K562 (cell line): Measurements from ENCODE around the gene UGT1A5. TPM values are rescaled to one million over a fixed set of nuclear protein-coding genes. Genes with fewer than 3 reads are reported as not detected.

ENCODE experiments used
- ATAC-seq: fragments of 200-7000 bp; cut with Tn5 transposase; 3 replicates; pipeline ENCODE4 v1.9.1; 2020; ENCODE audit warnings: moderate library complexity
- BruUV-seq: library from RNA; stranded (reverse); fragments of 400-500 nt; replicated peaks from 2 replicates; lab custom pipeline; 2021; lab: Mats Ljungman, UMichigan
- CTCF ChIA-PET: fragments of 300-600 bp; formaldehyde crosslinking; extraction: SDS; loops from one replicate; lab custom pipeline; 2021; ENCODE audit warnings: low intra/inter-chr PET ratio; lab: Yijun Ruan, JAX
- POLR2A ChIA-PET: fragments of 300-600, 350-650 bp; sonication (Branson Sonifier 250); formaldehyde crosslinking; extraction: SDS; loops from one replicate; lab custom pipeline; 2021; ENCODE audit warnings: antibody characterized with exemption, inconsistent platforms; lab: Yijun Ruan, JAX
- DNase-seq, 4 experiments: peaks; one replicate each; pipeline versions ENCODE4 v3.0.0 to v3.0.0-alpha.2; 2011 to 2018; ENCODE audit warnings: low spot score in 3 of 4, mixed read lengths in 3 of 4; ENCODE audit errors: extremely low read depth in 1 of 4
- FAIRE-seq: peaks from 2 replicates; lab custom pipeline; 2011; peaks lifted over from hg19 to GRCh38; lab: Jason Lieb, UNC
- H2AFZ ChIP-seq: 2 replicates; pipeline ENCODE4 v1.6.0; 2011; ENCODE audit warnings: low read depth, low read length, control low read depth, inconsistent platforms
- H3K27ac ChIP-seq: fragments of 200-600 bp; 3 replicates; pipeline ENCODE4 v1.8.0; 2011; ENCODE audit warnings: low read depth, mild to moderate bottlenecking, control low read depth, inconsistent platforms, low read length, moderate library complexity, mixed read lengths; ENCODE audit errors: extremely low read depth
- H3K27me3 ChIP-seq, 2 experiments: fragments of 300-600 bp in 1 of 2; 2 replicates in 1 of 2; 3 replicates in 1 of 2; pipeline versions ENCODE4 v1.6.0 to v1.8.0; 2011; ENCODE audit warnings: inconsistent platforms in 2 of 2, low read length in 2 of 2, mild to moderate bottlenecking in 1 of 2, mixed read lengths in 1 of 2, moderate library complexity in 1 of 2; ENCODE audit not compliant: control insufficient read depth in 2 of 2, insufficient read depth in 2 of 2
- H3K36me3 ChIP-seq: fragments of 300-600 bp; 3 replicates; pipeline ENCODE4 v1.8.0; 2011; ENCODE audit warnings: mild to moderate bottlenecking, low read length, inconsistent platforms; ENCODE audit not compliant: control insufficient read depth, insufficient read depth
- H3K4me1 ChIP-seq, 2 experiments: fragments of 200-600 bp in 1 of 2; replicated peaks in 1 of 2; 2 replicates in 1 of 2; 3 replicates in 1 of 2; pipeline versions ENCODE4 v1.5.1 to v1.8.0; 2011; ENCODE audit warnings: inconsistent platforms in 2 of 2, low read length in 2 of 2, mild to moderate bottlenecking in 1 of 2, mixed read lengths in 1 of 2, moderate library complexity in 1 of 2; ENCODE audit not compliant: control insufficient read depth in 2 of 2, insufficient read depth in 2 of 2
- H3K4me2 ChIP-seq: 2 replicates; pipeline ENCODE4 v1.6.1; 2011; ENCODE audit warnings: low read length, control low read depth, inconsistent platforms, mixed read lengths; ENCODE audit not compliant: insufficient read depth
- H3K4me3 ChIP-seq: fragments of 200-600 bp; sonication (generic), shearing (Covaris generic); 2 replicates; pipeline ENCODE4 v1.5.1; 2016; ENCODE audit warnings: control low read depth, inconsistent platforms
- H3K79me2 ChIP-seq: fragments of 200-600 bp; 3 replicates; pipeline ENCODE4 v1.8.0; 2011; ENCODE audit warnings: low read length, inconsistent platforms; ENCODE audit not compliant: control insufficient read depth, insufficient read depth
- H3K9ac ChIP-seq, 2 experiments: 2 replicates each; pipeline versions ENCODE4 v1.6.0 to v1.6.1; 2011; ENCODE audit warnings: low read depth in 2 of 2, low read length in 2 of 2, control low read depth in 1 of 2, inconsistent platforms in 1 of 2, mild to moderate bottlenecking in 1 of 2, mixed read lengths in 1 of 2; ENCODE audit not compliant: insufficient read depth in 1 of 2
- H3K9me1 ChIP-seq: one replicate; pipeline ENCODE4 v1.6.0; 2011; ENCODE audit warnings: inconsistent platforms, mild to moderate bottlenecking, low read length, moderate library complexity; ENCODE audit not compliant: control insufficient read depth, insufficient read depth
- H3K9me3 ChIP-seq: replicated peaks from 2 replicates; pipeline ENCODE4 v1.5.1; 2011; ENCODE audit warnings: low read depth, low read length, inconsistent platforms; ENCODE audit not compliant: control insufficient read depth, insufficient read depth
- H4K20me1 ChIP-seq: replicated peaks from 2 replicates; pipeline ENCODE4 v1.6.1; 2011; ENCODE audit warnings: low read length, inconsistent platforms, mixed read lengths; ENCODE audit not compliant: control insufficient read depth, insufficient read depth
- BMI1 ChIP-seq: fragments of 150-350 bp; IDR thresholded peaks from 2 replicates; pipeline ENCODE4 v1.6.1; 2014; ENCODE audit warnings: low read length
- ETS2 ChIP-seq: IDR thresholded peaks from 2 replicates; pipeline ENCODE4 v1.6.1; 2016; ENCODE audit warnings: borderline replicate concordance, missing genetic modification characterization, mild to moderate bottlenecking, moderate library complexity, missing compliant biosample characterization; ENCODE audit not compliant: poor library complexity, severe bottlenecking
- KLF13 ChIP-seq: fragments of 450-650 bp; IDR thresholded peaks from 2 replicates; pipeline ENCODE4 v1.6.1; 2016; ENCODE audit warnings: missing genetic modification characterization, low read depth, mild to moderate bottlenecking, missing compliant biosample characterization, moderate library complexity, borderline replicate concordance
- MAFK ChIP-seq: IDR thresholded peaks from 2 replicates; pipeline ENCODE4 v1.6.1; 2011; ENCODE audit warnings: low read length, improper control_type of control experiment
- SMAD2 ChIP-seq: fragments of 150-350 bp; IDR thresholded peaks from 2 replicates; pipeline ENCODE4 v1.6.1; 2014; ENCODE audit warnings: low read depth, mild to moderate bottlenecking, low read length
- SRSF7 ChIP-seq: fragments of 200-400 bp; formaldehyde crosslinking; optimal IDR thresholded peaks from 2 replicates; pipeline ENCODE3; 2017; ENCODE audit warnings: mild to moderate bottlenecking, low read depth, low read length
- ZFP36 ChIP-seq: fragments of 150-350 bp; IDR thresholded peaks from 2 replicates; pipeline ENCODE4 v1.6.1; 2018; ENCODE audit warnings: low read length, low read depth; ENCODE audit not compliant: partially characterized antibody
- ZNF764 ChIP-seq: fragments of 250-450 bp; sonication (Bioruptor Pico); IDR thresholded peaks from 2 replicates; pipeline ENCODE4 v1.4.0; 2020; ENCODE audit warnings: low read depth, mild to moderate bottlenecking, moderate library complexity
- WGBS: fragments of 100-300 bp; shearing (Covaris generic); methylation state at CpG from one replicate; pipeline ENCODE4 v1.1.6; 2016; ENCODE audit warnings: low coverage, mixed read lengths; ENCODE audit not compliant: insufficient coverage; ENCODE audit errors: missing lambda C conversion rate; 5-methylcytosine and 5-hydroxymethylcytosine counted together
- in situ Hi-C: fragments of 300-500 bp; cut with MboI; formaldehyde crosslinking; loops from 4 replicates; pipeline ENCODE4 v1.15.0; 2018; ENCODE audit warnings: inconsistent platforms, mixed read lengths
- intact Hi-C: fragments of 100-400 bp; cut with micrococcal nuclease; formaldehyde crosslinking; loops from 2 replicates; pipeline ENCODE4 v1.14.2; 2022
- polyA plus RNA-seq, 8 experiments: library from polyadenylated mRNA; depleted of rRNA in 4 of 8; stranded (reverse) in 5 of 8; unstranded in 3 of 8; fragments of >200 nt; fragmentation: Nextera tagmentation in 2 of 8; fragmentation: Illumina TruSeq in 1 of 8; extraction: Ambion mirVana in 2 of 8; extraction: Trizol in 1 of 8; gene quantifications; 2 replicates each; pipeline versions ENCODE4 v1.2.1 to v1.2.3, GENCODE V29; 2011 to 2014; ENCODE audit warnings: inconsistent platforms in 1 of 8, missing spikeins in 1 of 8
- total RNA-seq, 7 experiments: library from RNA; depleted of rRNA in 6 of 7; stranded (reverse); fragments of >200 nt in 6 of 7; fragmentation: Illumina TruSeq in 2 of 7; extraction: Trizol in 2 of 7; gene quantifications; 2 replicates each; pipeline versions ENCODE4 v1.2.1 to v1.2.3, GENCODE V29; 2011 to 2021; ENCODE audit warnings: low replicate concordance in 1 of 7

The UGT1A5 gene
- total and polyA plus RNA-seq, 9 of the 15 experiments (the other 6 are each of a cell fraction or from before 2014, with no cell fraction given), result not detected

- no peaks in the 10 kb centered on the region for H3K9me1 ChIP-seq
- 0 out of 5 replicates have a peak, but pooled peaks cover 0 to 3% of the 10 kb centered on the region in 2 experiments for H3K4me1 ChIP-seq
- DNase-seq (no peak), FAIRE-seq (no peak), ATAC-seq (no peak)
- H3K27ac ChIP-seq, result no peak overlapping the region
- ChIA-PET POLR2A (no interaction called here), CTCF (no interaction called here)
- H3K27me3 ChIP-seq, result peaks cover 0 to 20% of the 10 kb centered on the region in 2 experiments; a peak in 2 of 5 replicates
- BruUV-seq, result no TSS peak
- H3K36me3 ChIP-seq, result no peaks in the 10 kb centered on the region
- no peaks in the 10 kb centered on the region for H3K9me3 ChIP-seq
- 2% methylated on average over 7 of the region's 7 CpGs for WGBS
- TF ChIP-seq BMI1 (no peak), KLF13 (no peak), SRSF7 (no peak), ZNF764 (CRISPR knock-in tag) (no peak), SMAD2 (no peak), ETS2 (no peak), MAFK (no peak), ZFP36 (no peak)
- intact Hi-C loops, result loop anchor here (10.0 kb wide), 1 partner anchor 128 kb away; no protein-coding TSS in a partner anchor
- no peak overlapping the region for H2AFZ ChIP-seq
- no peaks in the 10 kb centered on the region for H4K20me1 ChIP-seq
- H3K9ac ChIP-seq, result no peak overlapping the region
- H3K4me3 ChIP-seq, result no peak overlapping the region
- in situ Hi-C loops, result no loop called here
- no peaks in the 10 kb centered on the region for H3K79me2 ChIP-seq
- H3K4me2 ChIP-seq, result no peak overlapping the region
Observed at GRCh38 chr2:233713262-233713615, 532 bp downstream of the UGT1A5 start.
